K562 (cell line): ENCODE data around the gene BRD7. TPM values are rescaled to one million over a fixed set of nuclear protein-coding genes. Genes with fewer than 3 reads are reported as not detected.
A peak's percentile ranks its signal among the peaks of the same experiment; 100 is the strongest.

Experiments used
- ATAC-seq: fragments of 200-7000 bp; cut with Tn5 transposase; 3 replicates; pipeline ENCODE4 v1.9.1; 2020; ENCODE audit warnings: moderate library complexity
- BruUV-seq: library from RNA; stranded (reverse); fragments of 400-500 nt; replicated peaks from 2 replicates; lab custom pipeline; 2021; lab: Mats Ljungman, UMichigan
- CTCF ChIA-PET: fragments of 300-600 bp; formaldehyde crosslinking; extraction: SDS; loops from one replicate; lab custom pipeline; 2021; ENCODE audit warnings: low intra/inter-chr PET ratio; lab: Yijun Ruan, JAX
- POLR2A ChIA-PET: fragments of 300-600, 350-650 bp; sonication (Branson Sonifier 250); formaldehyde crosslinking; extraction: SDS; loops from one replicate; lab custom pipeline; 2021; ENCODE audit warnings: antibody characterized with exemption, inconsistent platforms; lab: Yijun Ruan, JAX
- DNase-seq, 4 experiments: peaks; one replicate each; pipeline versions ENCODE4 v3.0.0 to v3.0.0-alpha.2; 2011 to 2018; ENCODE audit warnings: low spot score in 3 of 4, mixed read lengths in 3 of 4; ENCODE audit errors: extremely low read depth in 1 of 4
- FAIRE-seq: peaks from 2 replicates; lab custom pipeline; 2011; peaks lifted over from hg19 to GRCh38; lab: Jason Lieb, UNC
- H2AFZ ChIP-seq: 2 replicates; pipeline ENCODE4 v1.6.0; 2011; ENCODE audit warnings: low read depth, low read length, control low read depth, inconsistent platforms
- H3K27ac ChIP-seq: fragments of 200-600 bp; 3 replicates; pipeline ENCODE4 v1.8.0; 2011; ENCODE audit warnings: low read depth, mild to moderate bottlenecking, control low read depth, inconsistent platforms, low read length, moderate library complexity, mixed read lengths; ENCODE audit errors: extremely low read depth
- H3K27me3 ChIP-seq, 2 experiments: fragments of 300-600 bp in 1 of 2; 2 replicates in 1 of 2; 3 replicates in 1 of 2; pipeline versions ENCODE4 v1.6.0 to v1.8.0; 2011; ENCODE audit warnings: inconsistent platforms in 2 of 2, low read length in 2 of 2, mild to moderate bottlenecking in 1 of 2, mixed read lengths in 1 of 2, moderate library complexity in 1 of 2; ENCODE audit not compliant: control insufficient read depth in 2 of 2, insufficient read depth in 2 of 2
- H3K36me3 ChIP-seq: fragments of 300-600 bp; 3 replicates; pipeline ENCODE4 v1.8.0; 2011; ENCODE audit warnings: mild to moderate bottlenecking, low read length, inconsistent platforms; ENCODE audit not compliant: control insufficient read depth, insufficient read depth
- H3K4me1 ChIP-seq, 2 experiments: fragments of 200-600 bp in 1 of 2; replicated peaks in 1 of 2; 2 replicates in 1 of 2; 3 replicates in 1 of 2; pipeline versions ENCODE4 v1.5.1 to v1.8.0; 2011; ENCODE audit warnings: inconsistent platforms in 2 of 2, low read length in 2 of 2, mild to moderate bottlenecking in 1 of 2, mixed read lengths in 1 of 2, moderate library complexity in 1 of 2; ENCODE audit not compliant: control insufficient read depth in 2 of 2, insufficient read depth in 2 of 2
- H3K4me2 ChIP-seq: 2 replicates; pipeline ENCODE4 v1.6.1; 2011; ENCODE audit warnings: low read length, control low read depth, inconsistent platforms, mixed read lengths; ENCODE audit not compliant: insufficient read depth
- H3K4me3 ChIP-seq: fragments of 200-600 bp; sonication (generic), shearing (Covaris generic); 2 replicates; pipeline ENCODE4 v1.5.1; 2016; ENCODE audit warnings: control low read depth, inconsistent platforms
- H3K79me2 ChIP-seq: fragments of 200-600 bp; 3 replicates; pipeline ENCODE4 v1.8.0; 2011; ENCODE audit warnings: low read length, inconsistent platforms; ENCODE audit not compliant: control insufficient read depth, insufficient read depth
- H3K9ac ChIP-seq, 2 experiments: 2 replicates each; pipeline versions ENCODE4 v1.6.0 to v1.6.1; 2011; ENCODE audit warnings: low read depth in 2 of 2, low read length in 2 of 2, control low read depth in 1 of 2, inconsistent platforms in 1 of 2, mild to moderate bottlenecking in 1 of 2, mixed read lengths in 1 of 2; ENCODE audit not compliant: insufficient read depth in 1 of 2
- H3K9me1 ChIP-seq: one replicate; pipeline ENCODE4 v1.6.0; 2011; ENCODE audit warnings: inconsistent platforms, mild to moderate bottlenecking, low read length, moderate library complexity; ENCODE audit not compliant: control insufficient read depth, insufficient read depth
- H3K9me3 ChIP-seq: replicated peaks from 2 replicates; pipeline ENCODE4 v1.5.1; 2011; ENCODE audit warnings: low read depth, low read length, inconsistent platforms; ENCODE audit not compliant: control insufficient read depth, insufficient read depth
- H4K20me1 ChIP-seq: replicated peaks from 2 replicates; pipeline ENCODE4 v1.6.1; 2011; ENCODE audit warnings: low read length, inconsistent platforms, mixed read lengths; ENCODE audit not compliant: control insufficient read depth, insufficient read depth
- ATF7 ChIP-seq: fragments of 450-650 bp; IDR thresholded peaks from 2 replicates; pipeline ENCODE4 v1.7.1; 2014; ENCODE audit warnings: mild to moderate bottlenecking, moderate library complexity
- JUND ChIP-seq, 2 experiments: IDR thresholded peaks; 2 replicates in 1 of 2; 3 replicates in 1 of 2; pipeline ENCODE4 v1.6.1; 2011; ENCODE audit warnings: borderline replicate concordance in 2 of 2, low read depth in 2 of 2, low read length in 2 of 2, improper control_type of control experiment in 1 of 2, missing biosample characterization in 1 of 2, missing genetic modification characterization in 1 of 2, missing genetic modification reagents in 1 of 2
- KDM1A ChIP-seq, 2 experiments: fragments of 450-650 bp; IDR thresholded peaks; 2 replicates each; pipeline ENCODE4 v1.6.1; 2016; ENCODE audit warnings: mild to moderate bottlenecking in 2 of 2
- MEIS2 ChIP-seq: fragments of 450-650 bp; IDR thresholded peaks from 2 replicates; pipeline ENCODE4 v1.6.1; 2014; ENCODE audit warnings: mild to moderate bottlenecking; ENCODE audit not compliant: partially characterized antibody
- POLR2H ChIP-seq: IDR thresholded peaks from 2 replicates; pipeline ENCODE4 v1.6.1; 2016; ENCODE audit warnings: missing genetic modification characterization, low read depth, mild to moderate bottlenecking, control low read depth, missing compliant biosample characterization, moderate library complexity
- WGBS: fragments of 100-300 bp; shearing (Covaris generic); methylation state at CpG from one replicate; pipeline ENCODE4 v1.1.6; 2016; ENCODE audit warnings: low coverage, mixed read lengths; ENCODE audit not compliant: insufficient coverage; ENCODE audit errors: missing lambda C conversion rate; 5-methylcytosine and 5-hydroxymethylcytosine counted together
- in situ Hi-C: fragments of 300-500 bp; cut with MboI; formaldehyde crosslinking; loops from 4 replicates; pipeline ENCODE4 v1.15.0; 2018; ENCODE audit warnings: inconsistent platforms, mixed read lengths
- intact Hi-C: fragments of 100-400 bp; cut with micrococcal nuclease; formaldehyde crosslinking; loops from 2 replicates; pipeline ENCODE4 v1.14.2; 2022
- polyA plus RNA-seq, 8 experiments: library from polyadenylated mRNA; depleted of rRNA in 4 of 8; stranded (reverse) in 5 of 8; unstranded in 3 of 8; fragments of >200 nt; fragmentation: Nextera tagmentation in 2 of 8; fragmentation: Illumina TruSeq in 1 of 8; extraction: Ambion mirVana in 2 of 8; extraction: Trizol in 1 of 8; gene quantifications; 2 replicates each; pipeline versions ENCODE4 v1.2.1 to v1.2.3, GENCODE V29; 2011 to 2014; ENCODE audit warnings: inconsistent platforms in 1 of 8, missing spikeins in 1 of 8
- total RNA-seq, 7 experiments: library from RNA; depleted of rRNA in 6 of 7; stranded (reverse); fragments of >200 nt in 6 of 7; fragmentation: Illumina TruSeq in 2 of 7; extraction: Trizol in 2 of 7; gene quantifications; 2 replicates each; pipeline versions ENCODE4 v1.2.1 to v1.2.3, GENCODE V29; 2011 to 2021; ENCODE audit warnings: low replicate concordance in 1 of 7
- TF ChIP-seq, protein P1 (sequence below): sonication (generic); formaldehyde crosslinking; IDR thresholded peaks from 2 replicates; pipeline ENCODE4 v1.8.1; 2023; ENCODE audit warnings: mild to moderate bottlenecking, missing genetic modification reagents, moderate library complexity
- TF ChIP-seq, protein P2 (sequence below), 2 experiments: IDR thresholded peaks in 1 of 2; conservative IDR thresholded peaks in 1 of 2; 2 replicates each; pipeline ENCODE4 v1.6.1; 2016; ENCODE audit warnings: low read depth in 2 of 2, mild to moderate bottlenecking in 1 of 2, missing compliant biosample characterization in 1 of 2, missing genetic modification characterization in 1 of 2, moderate library complexity in 1 of 2
- TF ChIP-seq, protein P3 (sequence below), 2 experiments: fragments of 450-650 bp in 1 of 2; sonication (generic) in 1 of 2; formaldehyde crosslinking in 1 of 2; IDR thresholded peaks in 1 of 2; conservative IDR thresholded peaks in 1 of 2; 2 replicates each; pipeline versions ENCODE4 v1.6.1 to v1.8.1; 2016 to 2023; ENCODE audit warnings: mild to moderate bottlenecking in 2 of 2, moderate library complexity in 2 of 2, inconsistent platforms in 1 of 2, missing genetic modification reagents in 1 of 2

The BRD7 gene
- total and polyA plus RNA-seq, 9 of the 15 experiments (the other 6 are each of a cell fraction or from before 2014, with no cell fraction given): 20.6 to 101 (median 68.7) TPM

GRCh38 chr16:50322333-50322732 lies 46.5 kb downstream of the BRD7 start:
- no peak overlapping the region for H3K4me3 ChIP-seq
- FAIRE-seq (no peak), DNase-seq (no peak), ATAC-seq (no peak)
- in situ Hi-C loops: no loop called here
- BruUV-seq: no TSS peak
- H3K9ac ChIP-seq: no peak overlapping the region
- H3K4me2 ChIP-seq: no peak overlapping the region
- 0 out of 2 replicates have a peak, but pooled peaks cover 6% of the 10 kb centered on the region for H4K20me1 ChIP-seq
- ChIA-PET POLR2A (no interaction called here), CTCF (interaction anchor here (1.1 kb wide), 1 partner anchor 46 kb away, joined by 3 read pairs; no protein-coding TSS in a partner anchor)
- no peaks in the 10 kb centered on the region for H3K27me3 ChIP-seq
- no peak overlapping the region for H3K27ac ChIP-seq
- H3K9me3 ChIP-seq: no peaks in the 10 kb centered on the region
- no peak for TF ChIP-seq JUND (IDR thresholded peaks at IDR 0.05; ENCODE audit: borderline replicate concordance, low read depth, low read length)
- TF ChIP-seq JUND (tag; IDR thresholded peaks at IDR 0.05; ENCODE audit: borderline replicate concordance, low read depth, low read length): peak; percentile 28; the same call in 1 of the 3 replicates
- peak; percentile 33 for TF ChIP-seq MEIS2
- TF ChIP-seq ATF7: peak; percentile 41; the same call in 1 of the 2 replicates
- TF ChIP-seq, protein P1, sequence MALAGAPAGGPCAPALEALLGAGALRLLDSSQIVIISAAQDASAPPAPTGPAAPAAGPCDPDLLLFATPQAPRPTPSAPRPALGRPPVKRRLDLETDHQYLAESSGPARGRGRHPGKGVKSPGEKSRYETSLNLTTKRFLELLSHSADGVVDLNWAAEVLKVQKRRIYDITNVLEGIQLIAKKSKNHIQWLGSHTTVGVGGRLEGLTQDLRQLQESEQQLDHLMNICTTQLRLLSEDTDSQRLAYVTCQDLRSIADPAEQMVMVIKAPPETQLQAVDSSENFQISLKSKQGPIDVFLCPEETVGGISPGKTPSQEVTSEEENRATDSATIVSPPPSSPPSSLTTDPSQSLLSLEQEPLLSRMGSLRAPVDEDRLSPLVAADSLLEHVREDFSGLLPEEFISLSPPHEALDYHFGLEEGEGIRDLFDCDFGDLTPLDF (CRISPR knock-in tag): no peak
- TF ChIP-seq, protein P2, sequence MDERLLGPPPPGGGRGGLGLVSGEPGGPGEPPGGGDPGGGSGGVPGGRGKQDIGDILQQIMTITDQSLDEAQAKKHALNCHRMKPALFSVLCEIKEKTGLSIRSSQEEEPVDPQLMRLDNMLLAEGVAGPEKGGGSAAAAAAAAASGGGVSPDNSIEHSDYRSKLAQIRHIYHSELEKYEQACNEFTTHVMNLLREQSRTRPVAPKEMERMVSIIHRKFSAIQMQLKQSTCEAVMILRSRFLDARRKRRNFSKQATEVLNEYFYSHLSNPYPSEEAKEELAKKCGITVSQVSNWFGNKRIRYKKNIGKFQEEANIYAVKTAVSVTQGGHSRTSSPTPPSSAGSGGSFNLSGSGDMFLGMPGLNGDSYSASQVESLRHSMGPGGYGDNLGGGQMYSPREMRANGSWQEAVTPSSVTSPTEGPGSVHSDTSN (CRISPR knock-in tag; IDR thresholded peaks at IDR 0.05; ENCODE audit: low read depth): no peak
- TF ChIP-seq, protein P2 (tag; conservative IDR thresholded peaks at IDR 0.05; ENCODE audit: low read depth): peak; percentile 31; the same call in 1 of the 2 replicates
- TF ChIP-seq, protein P3, sequence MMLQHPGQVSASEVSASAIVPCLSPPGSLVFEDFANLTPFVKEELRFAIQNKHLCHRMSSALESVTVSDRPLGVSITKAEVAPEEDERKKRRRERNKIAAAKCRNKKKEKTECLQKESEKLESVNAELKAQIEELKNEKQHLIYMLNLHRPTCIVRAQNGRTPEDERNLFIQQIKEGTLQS (IDR thresholded peaks at IDR 0.05): peak; percentile 70
- TF ChIP-seq, protein P3 (CRISPR knock-in tag; conservative IDR thresholded peaks at IDR 0.05): no peak
- TF ChIP-seq KDM1A (IDR thresholded peaks at IDR 0.05): no peak
- TF ChIP-seq POLR2H (tag): 0 out of 2 replicates have a peak, but pooled peaks have one; percentile 22
- intact Hi-C loops: loop anchor here (5.0 kb wide), 1 partner anchor 75 kb away; no protein-coding TSS in a partner anchor
- no peaks in the 10 kb centered on the region for H3K79me2 ChIP-seq
- H3K36me3 ChIP-seq: peaks cover 95% of the 10 kb centered on the region
- H2AFZ ChIP-seq: no peak overlapping the region
- 38% methylated on average over 1 of the region's 1 CpG for WGBS
- no peaks in the 10 kb centered on the region for H3K9me1 ChIP-seq
- H3K4me1 ChIP-seq: peaks cover 0 to 15% of the 10 kb centered on the region in 2 experiments; a peak in 2 of 5 replicates
